Measurements from ENCODE around the gene GOLGA2.
"Not testable (repeated sequence)": the region's sequence is repeated elsewhere in the genome, so short reads cannot be mapped to it uniquely, and the experiment has no call there.

The GOLGA2 gene

DNA sequence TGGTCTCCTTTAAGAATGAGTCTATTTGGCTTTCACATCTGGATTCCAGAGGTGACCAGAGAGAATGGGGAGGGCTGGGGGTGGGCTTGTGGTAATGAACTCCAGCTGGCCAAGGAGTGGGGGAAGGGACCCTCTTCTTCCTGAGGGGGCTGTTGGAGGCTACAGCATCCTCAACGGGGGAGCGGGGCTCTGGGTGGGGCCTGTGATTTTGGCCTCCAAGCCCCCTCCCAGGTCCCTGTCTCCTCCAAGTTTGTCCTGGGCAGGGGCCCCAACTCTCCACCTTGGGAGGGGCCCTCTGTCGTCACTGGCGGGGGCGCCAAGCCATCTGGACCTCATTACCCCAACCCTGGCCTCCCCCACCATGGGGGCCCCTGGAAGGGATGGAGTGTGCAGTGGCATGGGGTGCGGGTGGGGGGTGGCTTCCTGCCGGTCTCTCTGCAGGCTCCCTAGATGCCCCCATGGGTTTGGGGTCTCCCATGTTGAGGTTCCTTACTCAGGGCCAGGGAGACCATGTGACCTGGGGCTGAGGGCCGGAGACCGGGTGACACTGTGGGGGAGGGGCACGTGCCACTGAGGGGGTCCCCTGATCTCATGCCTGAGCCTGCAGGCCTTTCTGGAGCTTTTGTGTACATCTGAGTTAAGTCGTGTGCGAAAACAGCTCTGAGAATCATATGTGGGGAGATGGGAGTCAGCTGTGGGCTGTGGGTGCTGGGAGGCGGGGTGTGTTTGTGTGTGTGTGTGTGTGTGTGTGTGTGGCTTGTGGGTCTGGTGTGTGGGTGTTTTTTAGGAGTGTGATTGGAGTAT lies 32.4 kb downstream of the GOLGA2 start:
- no peaks in the 10 kb centered on the region for H3K4me1 ChIP-seq (ENCODE audit: control insufficient read depth, insufficient read depth, low read length, poor library complexity, severe bottlenecking)
- H3K9me3 ChIP-seq (ENCODE audit: control insufficient read depth, low read length) = no peaks in the 10 kb centered on the region
- no peak overlapping the region for H3K4me3 ChIP-seq (ENCODE audit: insufficient read depth, low read depth, low read length, poor library complexity, severe bottlenecking)
- peaks cover 23% of the 10 kb centered on the region for H3K27me3 ChIP-seq (replicated peaks; ENCODE audit: control insufficient read depth, insufficient read depth, low read length, poor library complexity, severe bottlenecking)
- no peak overlapping the region for H3K27ac ChIP-seq (ENCODE audit: insufficient read depth, low read length, poor library complexity, severe bottlenecking)
- DNase-seq = no peak
- H3K36me3 ChIP-seq (ENCODE audit: control insufficient read depth, insufficient read depth, low read length) = no peaks in the 10 kb centered on the region

GRCh38 chr9:128242828-128243214 lies 33.0 kb downstream of the GOLGA2 start:
- Histone ChIP-seq H3K27me3 (replicated peaks; ENCODE audit: control insufficient read depth, insufficient read depth, low read length, poor library complexity, severe bottlenecking) (peaks cover 23% of the 10 kb centered on the region), H3K4me1 (ENCODE audit: control insufficient read depth, insufficient read depth, low read length, poor library complexity, severe bottlenecking) (no peaks in the 10 kb centered on the region), H3K36me3 (ENCODE audit: control insufficient read depth, insufficient read depth, low read length) (no peaks in the 10 kb centered on the region), H3K27ac (ENCODE audit: insufficient read depth, low read length, poor library complexity, severe bottlenecking) (no peak overlapping the region), H3K4me3 (ENCODE audit: insufficient read depth, low read depth, low read length, poor library complexity, severe bottlenecking) (no peak overlapping the region), H3K9me3 (ENCODE audit: control insufficient read depth, low read length) (no peaks in the 10 kb centered on the region)
- no peak for DNase-seq

DNA sequence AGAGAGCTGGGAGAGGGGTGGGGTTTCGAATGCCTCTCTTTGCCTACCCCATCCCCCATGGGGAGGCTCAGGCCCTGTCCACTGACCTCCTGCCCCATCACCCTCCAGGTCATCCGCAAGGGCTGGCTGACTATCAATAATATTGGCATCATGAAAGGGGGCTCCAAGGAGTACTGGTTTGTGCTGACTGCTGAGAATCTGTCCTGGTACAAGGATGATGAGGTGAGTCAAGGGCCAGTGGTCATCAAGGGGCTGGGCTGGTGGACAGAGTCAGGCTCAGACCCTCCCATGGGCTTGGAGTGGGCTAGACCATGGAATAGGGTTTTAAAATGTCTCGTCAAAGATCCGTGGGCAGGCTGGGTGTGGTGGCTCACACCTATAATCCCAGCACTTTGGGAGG lies 33.7 kb downstream of the GOLGA2 start:
- DNase-seq = no peak
- H3K27ac ChIP-seq (ENCODE audit: insufficient read depth, low read length, poor library complexity, severe bottlenecking) = no peak overlapping the region
- no peaks in the 10 kb centered on the region for H3K9me3 ChIP-seq (ENCODE audit: control insufficient read depth, low read length)
- H3K27me3 ChIP-seq (replicated peaks; ENCODE audit: control insufficient read depth, insufficient read depth, low read length, poor library complexity, severe bottlenecking) = peaks cover 23% of the 10 kb centered on the region
- no peaks in the 10 kb centered on the region for H3K4me1 ChIP-seq (ENCODE audit: control insufficient read depth, insufficient read depth, low read length, poor library complexity, severe bottlenecking)
- no peaks in the 10 kb centered on the region for H3K36me3 ChIP-seq (ENCODE audit: control insufficient read depth, insufficient read depth, low read length)
- H3K4me3 ChIP-seq (ENCODE audit: insufficient read depth, low read depth, low read length, poor library complexity, severe bottlenecking) = no peak overlapping the region

GRCh38 chr9:128233817-128234406 lies 41.9 kb downstream of the GOLGA2 start:
- no peaks in the 10 kb centered on the region for H3K27me3 ChIP-seq (replicated peaks; ENCODE audit: control insufficient read depth, insufficient read depth, low read length, poor library complexity, severe bottlenecking)
- no peak for DNase-seq
- H3K36me3 ChIP-seq (ENCODE audit: control insufficient read depth, insufficient read depth, low read length) = no peaks in the 10 kb centered on the region

DNA sequence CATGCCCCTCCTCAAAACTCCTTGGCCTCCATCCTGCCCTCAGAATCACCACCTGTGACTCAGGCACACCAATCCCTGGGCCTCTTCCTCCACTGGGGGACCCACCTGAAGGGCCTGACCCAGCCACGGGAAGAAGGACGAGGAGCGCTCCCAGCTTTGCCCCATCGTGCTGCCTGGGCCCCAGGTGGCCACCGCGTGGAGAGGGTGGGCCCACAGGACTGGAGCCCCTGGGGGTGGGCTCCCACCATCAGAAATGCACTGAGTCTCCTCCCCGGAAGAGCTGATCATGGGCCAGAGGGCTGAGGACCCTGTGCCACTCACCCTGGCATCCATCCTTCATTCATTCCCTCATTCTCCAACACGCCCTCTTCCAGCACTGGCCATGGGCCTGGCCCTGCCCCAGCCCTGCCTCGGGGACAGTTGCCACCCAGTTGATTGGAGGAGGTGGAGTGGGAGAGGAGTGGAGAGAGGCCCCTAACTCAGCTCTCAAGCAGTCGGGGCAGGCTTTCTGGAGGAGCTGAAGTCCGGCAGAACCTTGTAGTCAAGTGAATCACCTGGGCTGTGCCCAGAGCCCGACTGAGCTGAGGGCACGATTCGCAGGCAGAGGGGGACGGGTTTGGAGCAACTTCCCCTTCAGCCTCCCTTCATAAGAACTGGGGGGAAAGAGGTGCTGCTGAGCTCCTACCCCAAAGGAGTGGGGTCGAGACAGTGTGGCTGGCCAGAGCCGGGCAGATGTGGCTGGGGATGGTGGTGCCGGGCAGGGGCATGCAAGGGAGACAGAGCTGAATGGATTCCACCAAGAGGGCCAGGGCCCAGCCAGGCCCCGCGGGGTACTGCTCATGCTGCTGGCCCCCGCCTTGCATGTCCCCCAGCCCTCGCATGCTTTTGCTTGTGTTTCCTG lies 43.0 kb downstream of the GOLGA2 start:
- no peaks in the 10 kb centered on the region for H3K27me3 ChIP-seq (replicated peaks; ENCODE audit: control insufficient read depth, insufficient read depth, low read length, poor library complexity, severe bottlenecking)
- H3K36me3 ChIP-seq (ENCODE audit: control insufficient read depth, insufficient read depth, low read length) = no peaks in the 10 kb centered on the region
- no peak for DNase-seq
- no peaks in the 10 kb centered on the region for H3K4me1 ChIP-seq (ENCODE audit: control insufficient read depth, insufficient read depth, low read length, poor library complexity, severe bottlenecking)
- H3K4me3 ChIP-seq (ENCODE audit: insufficient read depth, low read depth, low read length, poor library complexity, severe bottlenecking) = no peak overlapping the region
- no peaks in the 10 kb centered on the region for H3K9me3 ChIP-seq (ENCODE audit: control insufficient read depth, low read length)
- H3K27ac ChIP-seq (ENCODE audit: insufficient read depth, low read length, poor library complexity, severe bottlenecking) = no peak overlapping the region

More at GRCh38 chr9:128233817-128234406, 41.9 kb downstream of the GOLGA2 start:
- H3K9me3 ChIP-seq (ENCODE audit: control insufficient read depth, low read length) = no peaks in the 10 kb centered on the region
- H3K4me3 ChIP-seq (ENCODE audit: insufficient read depth, low read depth, low read length, poor library complexity, severe bottlenecking) = no peak overlapping the region
- no peaks in the 10 kb centered on the region for H3K4me1 ChIP-seq (ENCODE audit: control insufficient read depth, insufficient read depth, low read length, poor library complexity, severe bottlenecking)
- no peak overlapping the region for H3K27ac ChIP-seq (ENCODE audit: insufficient read depth, low read length, poor library complexity, severe bottlenecking)

DNA sequence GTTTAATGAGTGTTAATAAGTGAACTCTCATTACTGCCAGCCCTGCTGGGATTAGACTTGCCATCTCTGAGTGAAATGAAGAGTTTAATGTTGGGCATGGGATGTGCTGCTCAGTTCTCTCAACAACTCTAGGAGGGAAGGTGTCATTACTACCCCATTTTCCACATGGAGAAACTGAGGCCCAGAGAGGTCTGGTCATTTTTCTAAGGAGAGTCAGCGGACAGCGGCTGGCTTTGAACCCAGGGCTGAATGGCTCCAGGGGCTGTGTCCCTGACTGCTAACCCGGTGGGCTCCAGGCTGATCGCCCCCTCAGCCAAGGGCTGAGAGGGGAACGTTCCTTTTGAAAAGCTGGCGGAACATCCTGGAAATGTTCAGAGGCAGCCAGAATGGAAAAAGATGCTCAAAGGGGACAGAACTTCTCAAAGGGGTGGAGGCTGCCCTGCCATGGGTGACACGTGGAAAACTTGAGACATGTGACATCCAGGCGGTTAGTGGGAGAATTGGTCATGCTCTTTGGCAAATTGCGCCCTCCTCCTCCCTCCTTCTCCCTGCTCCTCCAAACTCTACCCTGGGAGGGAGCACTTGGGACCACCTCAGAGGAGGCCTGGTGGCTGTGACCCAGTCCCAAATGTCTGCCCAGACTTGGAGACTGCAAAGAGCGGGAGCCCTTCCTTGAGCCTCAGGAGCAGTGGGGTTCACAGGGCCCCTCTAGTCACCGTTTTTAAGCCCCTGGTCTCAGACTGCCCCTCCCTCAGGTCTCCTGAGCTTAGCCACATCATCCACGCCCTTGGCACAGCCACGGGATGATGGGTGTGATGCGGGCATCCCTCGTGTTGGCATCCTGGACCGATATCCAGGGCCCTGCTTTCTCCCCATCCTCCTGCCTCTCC lies 43.9 kb downstream of the GOLGA2 start:
- DNase-seq = no peak
- Histone ChIP-seq H3K4me1 (ENCODE audit: control insufficient read depth, insufficient read depth, low read length, poor library complexity, severe bottlenecking) (no peaks in the 10 kb centered on the region), H3K27me3 (replicated peaks; ENCODE audit: control insufficient read depth, insufficient read depth, low read length, poor library complexity, severe bottlenecking) (no peaks in the 10 kb centered on the region), H3K27ac (ENCODE audit: insufficient read depth, low read length, poor library complexity, severe bottlenecking) (no peak overlapping the region), H3K36me3 (ENCODE audit: control insufficient read depth, insufficient read depth, low read length) (no peaks in the 10 kb centered on the region), H3K9me3 (ENCODE audit: control insufficient read depth, low read length) (no peaks in the 10 kb centered on the region), H3K4me3 (ENCODE audit: insufficient read depth, low read depth, low read length, poor library complexity, severe bottlenecking) (no peak overlapping the region)

DNA sequence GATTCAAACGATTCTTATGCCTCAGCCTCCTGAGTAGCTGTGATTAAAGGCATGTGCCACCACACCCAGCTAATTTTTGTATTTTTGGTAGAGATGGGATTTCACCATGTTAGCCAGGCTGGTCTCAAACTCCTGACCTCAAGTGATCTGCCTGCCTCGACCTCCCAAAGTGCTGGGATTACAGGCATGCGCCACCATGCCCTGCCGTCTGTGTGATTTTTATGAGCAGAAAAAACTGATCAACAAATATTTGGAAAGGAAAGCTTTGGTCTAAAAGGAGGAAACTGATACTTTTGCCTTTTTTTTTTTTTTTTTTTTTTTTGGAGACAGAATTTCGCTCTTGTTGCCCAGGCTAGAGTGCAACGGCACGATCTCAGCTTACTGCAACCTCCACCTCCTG lies 44.9 kb downstream of the GOLGA2 start:
- H3K36me3 ChIP-seq (ENCODE audit: control insufficient read depth, insufficient read depth, low read length); H3K4me1 ChIP-seq (ENCODE audit: control insufficient read depth, insufficient read depth, low read length, poor library complexity, severe bottlenecking); H3K27ac ChIP-seq (ENCODE audit: insufficient read depth, low read length, poor library complexity, severe bottlenecking): not testable (repeated sequence)

DNA sequence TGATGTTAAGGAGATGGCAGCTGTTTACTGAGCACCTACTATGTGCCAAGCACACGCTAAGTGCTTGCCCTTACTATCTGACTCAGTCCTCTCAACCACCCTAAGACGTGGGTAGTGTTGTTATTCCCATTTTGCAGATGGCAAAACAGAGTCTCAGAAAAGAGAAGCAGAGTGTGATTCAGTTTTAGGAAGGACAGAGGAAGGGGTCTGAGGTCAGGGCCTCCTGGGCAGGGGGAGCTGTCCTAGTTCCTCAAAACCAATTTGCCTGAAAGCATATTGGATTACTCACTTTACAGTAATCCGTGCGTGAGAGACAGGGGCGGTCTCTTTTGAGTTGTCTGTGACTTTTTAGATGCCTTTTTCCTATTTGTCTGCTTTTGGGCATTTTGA lies 49.4 kb downstream of the GOLGA2 start:
- no peak overlapping the region for H3K27ac ChIP-seq (ENCODE audit: insufficient read depth, low read length, poor library complexity, severe bottlenecking)
- H3K9me3 ChIP-seq (ENCODE audit: control insufficient read depth, low read length) = no peaks in the 10 kb centered on the region
- H3K4me1 ChIP-seq (ENCODE audit: control insufficient read depth, insufficient read depth, low read length, poor library complexity, severe bottlenecking) = no peaks in the 10 kb centered on the region
- no peak overlapping the region for H3K4me3 ChIP-seq (ENCODE audit: insufficient read depth, low read depth, low read length, poor library complexity, severe bottlenecking)
- H3K27me3 ChIP-seq (replicated peaks; ENCODE audit: control insufficient read depth, insufficient read depth, low read length, poor library complexity, severe bottlenecking) = no peaks in the 10 kb centered on the region
- no peaks in the 10 kb centered on the region for H3K36me3 ChIP-seq (ENCODE audit: control insufficient read depth, insufficient read depth, low read length)
- no peak for DNase-seq

More for the DNA sequence above, 44.9 kb downstream of the GOLGA2 start:
- not testable (repeated sequence) for H3K27me3 ChIP-seq (replicated peaks; ENCODE audit: control insufficient read depth, insufficient read depth, low read length, poor library complexity, severe bottlenecking); DNase-seq; H3K4me3 ChIP-seq (ENCODE audit: insufficient read depth, low read depth, low read length, poor library complexity, severe bottlenecking); H3K9me3 ChIP-seq (ENCODE audit: control insufficient read depth, low read length)

- Histone ChIP-seq H3K4me3 (ENCODE audit: insufficient read depth, low read depth, low read length, poor library complexity, severe bottlenecking) (no peak overlapping the region), H3K27me3 (replicated peaks; ENCODE audit: control insufficient read depth, insufficient read depth, low read length, poor library complexity, severe bottlenecking) (no peaks in the 10 kb centered on the region), H3K9me3 (ENCODE audit: control insufficient read depth, low read length) (no peaks in the 10 kb centered on the region), H3K36me3 (ENCODE audit: control insufficient read depth, insufficient read depth, low read length) (no peaks in the 10 kb centered on the region), H3K27ac (ENCODE audit: insufficient read depth, low read length, poor library complexity, severe bottlenecking) (no peak overlapping the region), H3K4me1 (ENCODE audit: control insufficient read depth, insufficient read depth, low read length, poor library complexity, severe bottlenecking) (no peaks in the 10 kb centered on the region)
- DNase-seq = no peak
Measured at GRCh38 chr9:128225770-128226411, 49.9 kb downstream of the GOLGA2 start.
